B cell (primary cell): ENCODE data around the gene CLDN20.

ENCODE experiments used
- CTCF ChIP-seq: fragments of 200-600 bp; IDR thresholded peaks from one replicate; pipeline ENCODE4 v1.8.0; 2022; ENCODE audit warnings: antibody characterized with exemption, mild to moderate bottlenecking
- EZH2 ChIP-seq: IDR thresholded peaks from 2 replicates; pipeline ENCODE4 v1.6.1; 2012; ENCODE audit warnings: borderline replicate concordance, low read depth, mild to moderate bottlenecking, moderate library complexity, low read length; ENCODE audit not compliant: insufficient read depth, poor library complexity, severe bottlenecking

- TF ChIP-seq CTCF, result no peak
- TF ChIP-seq EZH2, result no peak
Observed at GRCh38 chr6:155303361-155303870, 39.6 kb downstream of the CLDN20 start.
